Cardiac muscle cell (in vitro differentiated cells and primary cell): ENCODE data around the gene PLAC1. TPM values are rescaled to one million over a fixed set of nuclear protein-coding genes. Genes with fewer than 3 reads are reported as not detected.

ENCODE experiments used
- DNase-seq, 2 donors: peaks; one replicate each; pipeline versions ENCODE4 v3.0.0 to v3.0.0-alpha.2; 2010 to 2017; ENCODE audit warnings: low read depth in 1 of 2, low spot score in 1 of 2
- H3K27ac ChIP-seq: fragments of 200-600 bp; sonication (generic); 2 replicates; pipeline ENCODE4 v1.5.1; 2016
- H3K27me3 ChIP-seq: fragments of 200-600 bp; sonication (generic); 2 replicates; pipeline ENCODE4 v1.6.0; 2016; ENCODE audit warnings: control low read depth
- H3K36me3 ChIP-seq: fragments of 200-600 bp; sonication (generic); 2 replicates; pipeline ENCODE4 v1.5.1; 2016; ENCODE audit warnings: control low read depth
- H3K4me1 ChIP-seq: fragments of 200-600 bp; sonication (generic); 2 replicates; pipeline ENCODE4 v1.8.1; 2017; ENCODE audit warnings: low read depth, mild to moderate bottlenecking, mixed run types
- H3K4me3 ChIP-seq: fragments of 200-600 bp; sonication (generic); 2 replicates; pipeline ENCODE4 v1.5.1; 2016; ENCODE audit warnings: mild to moderate bottlenecking
- H3K9me3 ChIP-seq: fragments of 200-600 bp; sonication (generic); 2 replicates; pipeline ENCODE4 v1.5.1; 2017; ENCODE audit warnings: low read depth, mild to moderate bottlenecking, control low read depth
- CTCF ChIP-seq: IDR thresholded peaks from 2 replicates; pipeline ENCODE4 v1.5.1; 2012; ENCODE audit warnings: low read depth, mild to moderate bottlenecking, low read length
- polyA plus RNA-seq: library from polyadenylated mRNA; unstranded; fragments of >200 nt; fragmentation: Nextera tagmentation; extraction: Ambion mirVana; gene quantifications from 2 replicates; pipeline ENCODE4 v1.2.1, GENCODE V29; 2016
- total RNA-seq: library from RNA; depleted of rRNA; stranded (reverse); fragments of >200 nt; gene quantifications from 2 replicates; pipeline ENCODE4 v1.2.3, GENCODE V29; 2016

The PLAC1 gene
- total and polyA plus RNA-seq, 2 experiments from 2014 or later = 1.2 to 2.0 TPM

- Histone ChIP-seq H3K27me3 (no peaks in the 10 kb centered on the region), H3K9me3 (no peaks in the 10 kb centered on the region), H3K27ac (no peak overlapping the region), H3K36me3 (no peaks in the 10 kb centered on the region), H3K4me3 (no peak overlapping the region), H3K4me1 (no peaks in the 10 kb centered on the region)
- DNase-seq = no peak
- no peak for TF ChIP-seq CTCF
Observed at GRCh38 chrX:134640914-134641313, 17.4 kb downstream of the PLAC1 start.

GRCh38 chrX:134636851-134637250 is 21.4 kb downstream of the PLAC1 start:
- no peak for TF ChIP-seq CTCF
- no peaks in the 10 kb centered on the region for H3K9me3 ChIP-seq
- DNase-seq = no peak
- H3K4me3 ChIP-seq = no peak overlapping the region
- H3K36me3 ChIP-seq = no peaks in the 10 kb centered on the region
- H3K27ac ChIP-seq = no peak overlapping the region
- no peaks in the 10 kb centered on the region for H3K27me3 ChIP-seq
- H3K4me1 ChIP-seq = no peaks in the 10 kb centered on the region

- no peaks in the 10 kb centered on the region for H3K9me3 ChIP-seq
- H3K36me3 ChIP-seq = no peaks in the 10 kb centered on the region
- no peak overlapping the region for H3K4me3 ChIP-seq
- TF ChIP-seq CTCF = no peak
- DNase-seq = peak in 1 of 2 donors; percentile 68
- H3K27me3 ChIP-seq = no peaks in the 10 kb centered on the region
- no peaks in the 10 kb centered on the region for H3K4me1 ChIP-seq
- H3K27ac ChIP-seq = no peak overlapping the region
Observed at GRCh38 chrX:134634691-134635090, 23.6 kb downstream of the PLAC1 start.

- H3K4me3 ChIP-seq = no peak overlapping the region
- TF ChIP-seq CTCF = no peak
- H3K4me1 ChIP-seq = peaks cover 3% of the 10 kb centered on the region
- H3K27ac ChIP-seq = no peak overlapping the region
- no peak for DNase-seq
- H3K27me3 ChIP-seq = no peaks in the 10 kb centered on the region
- no peaks in the 10 kb centered on the region for H3K36me3 ChIP-seq
- H3K9me3 ChIP-seq = no peaks in the 10 kb centered on the region
Observed at GRCh38 chrX:134633832-134634231, 24.4 kb downstream of the PLAC1 start.

- Histone ChIP-seq H3K27me3 (no peaks in the 10 kb centered on the region), H3K9me3 (no peaks in the 10 kb centered on the region), H3K4me1 (peaks cover 8% of the 10 kb centered on the region), H3K36me3 (no peaks in the 10 kb centered on the region), H3K27ac (no peak overlapping the region), H3K4me3 (no peak overlapping the region)
- DNase-seq = no peak
- TF ChIP-seq CTCF = no peak
Observed at GRCh38 chrX:134633394-134633793, 24.9 kb downstream of the PLAC1 start.

GRCh38 chrX:134632355-134632754 is 25.9 kb downstream of the PLAC1 start:
- Histone ChIP-seq H3K27ac (no peak overlapping the region), H3K4me3 (no peak overlapping the region), H3K4me1 (peaks cover 12% of the 10 kb centered on the region), H3K9me3 (no peaks in the 10 kb centered on the region), H3K27me3 (no peaks in the 10 kb centered on the region), H3K36me3 (no peaks in the 10 kb centered on the region)
- DNase-seq = no peak
- no peak for TF ChIP-seq CTCF
